ENCODE measurements around the gene C19orf67. TPM values are rescaled to one million over a fixed set of nuclear protein-coding genes. Genes with fewer than 3 reads are reported as not detected.

The C19orf67 gene
- total and polyA plus RNA-seq, 10 donors: 4.9 TPM; not detected in 9

DNA sequence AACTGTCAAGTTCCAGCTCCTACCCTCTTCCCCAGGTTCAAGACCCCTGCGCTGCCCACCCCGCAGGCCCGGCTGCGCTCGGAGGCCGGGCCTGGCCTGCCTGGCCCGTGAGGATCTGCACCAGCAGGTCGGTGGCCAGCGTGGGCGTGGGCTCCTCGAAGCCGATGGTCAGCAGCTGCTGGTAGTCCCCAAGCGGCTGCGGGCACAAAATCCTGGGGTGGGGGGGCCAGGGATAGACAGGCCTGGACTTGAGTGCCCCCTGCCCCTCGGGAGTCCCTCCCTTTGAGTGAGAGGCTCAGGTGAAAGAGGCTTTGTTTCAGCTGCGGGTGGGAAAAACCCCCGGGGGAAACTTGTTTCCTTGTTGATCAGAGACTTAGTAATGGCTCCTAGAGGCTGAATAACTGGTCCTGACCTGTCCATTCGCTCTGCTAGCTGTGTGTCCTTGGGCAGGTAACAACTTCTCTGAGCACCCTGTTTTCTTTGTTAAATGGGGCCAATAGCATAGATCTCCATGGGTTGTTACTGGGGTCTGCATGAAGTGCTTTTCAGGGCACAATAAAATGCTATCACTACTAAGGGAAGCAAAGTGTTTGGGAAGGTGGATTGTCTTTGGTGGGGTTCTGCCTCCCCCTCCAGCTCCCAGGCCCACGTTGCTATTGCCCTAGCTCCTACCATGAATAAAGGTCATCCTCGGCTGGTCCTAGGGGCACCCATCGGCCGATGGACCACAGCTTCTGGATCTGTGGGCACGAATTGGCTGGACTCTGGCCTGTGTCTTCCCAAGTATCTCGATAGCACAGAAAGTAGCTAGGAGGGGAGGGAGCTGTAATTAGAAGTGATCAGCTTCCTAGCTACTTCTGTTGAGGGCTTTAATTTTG, 3.5 kb downstream of the C19orf67 start:
- 23 to 34% (median 26%) methylated on average over 17 to 24 of the region's 24 CpGs for WGBS, 5 donors
- H3K4me1 ChIP-seq: peaks cover 7 to 59% (median 31%) of the 10 kb centered on the region in 6 donors
- intact Hi-C loops (cut with DNase I; ENCODE audit: low total_unique reads): loop anchor here (10.0 kb wide), 1 partner anchor 53 kb away; the partner anchor contains the start of gene ASF1B
- peak overlapping the region; percentile 85 to 96 (median 92) for H3K27ac ChIP-seq
- peak overlapping the region; percentile 66 to 77 (median 70) for H3K4me3 ChIP-seq
- TF ChIP-seq, protein P1, sequence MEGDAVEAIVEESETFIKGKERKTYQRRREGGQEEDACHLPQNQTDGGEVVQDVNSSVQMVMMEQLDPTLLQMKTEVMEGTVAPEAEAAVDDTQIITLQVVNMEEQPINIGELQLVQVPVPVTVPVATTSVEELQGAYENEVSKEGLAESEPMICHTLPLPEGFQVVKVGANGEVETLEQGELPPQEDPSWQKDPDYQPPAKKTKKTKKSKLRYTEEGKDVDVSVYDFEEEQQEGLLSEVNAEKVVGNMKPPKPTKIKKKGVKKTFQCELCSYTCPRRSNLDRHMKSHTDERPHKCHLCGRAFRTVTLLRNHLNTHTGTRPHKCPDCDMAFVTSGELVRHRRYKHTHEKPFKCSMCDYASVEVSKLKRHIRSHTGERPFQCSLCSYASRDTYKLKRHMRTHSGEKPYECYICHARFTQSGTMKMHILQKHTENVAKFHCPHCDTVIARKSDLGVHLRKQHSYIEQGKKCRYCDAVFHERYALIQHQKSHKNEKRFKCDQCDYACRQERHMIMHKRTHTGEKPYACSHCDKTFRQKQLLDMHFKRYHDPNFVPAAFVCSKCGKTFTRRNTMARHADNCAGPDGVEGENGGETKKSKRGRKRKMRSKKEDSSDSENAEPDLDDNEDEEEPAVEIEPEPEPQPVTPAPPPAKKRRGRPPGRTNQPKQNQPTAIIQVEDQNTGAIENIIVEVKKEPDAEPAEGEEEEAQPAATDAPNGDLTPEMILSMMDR (IDR thresholded peaks at IDR 0.05 in 8 of 11, conservative IDR thresholded peaks at IDR 0.05 in 3 of 11): no peak
- TF ChIP-seq POLR2A (IDR thresholded peaks at IDR 0.05): no peak
- TF ChIP-seq POLR2AphosphoS5 (IDR thresholded peaks at IDR 0.05): peak in 1 of 3 donors; percentile 63
- no peak for DNase-seq
- no peaks in the 10 kb centered on the region for H3K27me3 ChIP-seq (replicated peaks in 1 of 7)
- peaks cover 0 to 4% (median 0%) of the 10 kb centered on the region in 6 donors for H3K36me3 ChIP-seq
- no peaks in the 10 kb centered on the region for H3K9me3 ChIP-seq

DNA sequence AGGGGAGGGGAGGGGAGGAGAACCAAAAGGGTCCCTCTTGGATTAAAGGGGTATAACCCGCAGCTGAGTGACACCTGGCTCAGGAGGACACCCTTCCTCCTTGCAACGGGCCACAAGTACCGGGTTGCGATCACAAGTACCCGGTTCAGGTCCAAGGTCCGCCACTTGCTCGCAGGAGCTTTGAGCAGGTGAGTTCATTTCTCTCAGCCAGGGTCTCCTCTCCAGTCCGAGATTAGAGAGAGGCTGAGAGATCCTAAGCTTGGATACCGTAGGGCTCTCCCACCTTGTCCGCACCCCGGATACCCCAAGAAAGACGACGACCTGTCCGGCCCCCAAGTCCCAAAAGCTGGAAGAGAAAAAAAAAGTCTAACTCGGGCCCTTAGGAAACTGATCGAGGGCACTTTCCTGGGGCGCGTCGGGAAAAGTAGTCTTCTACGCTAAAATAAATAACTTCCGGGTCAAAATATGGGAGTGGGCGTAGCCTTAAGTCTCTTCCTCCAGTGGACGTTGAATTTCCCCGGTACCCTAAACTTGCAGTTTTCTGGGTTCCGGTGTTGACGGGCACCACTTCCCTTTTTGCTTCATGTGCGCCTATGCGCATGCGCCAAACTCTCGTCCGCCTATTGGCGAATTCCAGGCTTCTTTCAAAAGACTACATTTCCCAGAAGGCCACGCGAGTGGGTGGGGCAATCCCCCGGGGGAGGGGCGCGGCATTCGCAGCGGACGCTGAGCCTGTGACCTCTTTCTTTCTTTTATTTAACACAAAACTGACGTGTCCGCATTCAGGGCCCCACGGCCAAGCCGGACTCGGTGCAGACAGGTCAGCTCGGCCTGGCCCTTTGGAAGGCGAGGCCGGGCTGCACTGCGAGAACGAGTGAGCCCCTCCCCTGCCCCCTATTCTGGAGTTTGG, 4.4 kb downstream of the C19orf67 start:
- WGBS, 5 donors: 0 to 1% (median 0%) methylated on average over 49 to 50 of the region's 50 CpGs
- no peaks in the 10 kb centered on the region for H3K27me3 ChIP-seq (replicated peaks in 1 of 7)
- TF ChIP-seq, protein P1 (IDR thresholded peaks at IDR 0.05 in 8 of 11, conservative IDR thresholded peaks at IDR 0.05 in 3 of 11): peak in 3 of 11 experiments; percentile 7 to 44 (median 20)
- TF ChIP-seq POLR2A (IDR thresholded peaks at IDR 0.05) (peak in 1 of 3 donors; percentile 74), POLR2AphosphoS5 (IDR thresholded peaks at IDR 0.05) (peak; percentile 91 to 93 (median 92))
- intact Hi-C loops (cut with DNase I; ENCODE audit: low total_unique reads): loop anchor here (10.0 kb wide), 1 partner anchor 54 kb away; the partner anchor contains the start of gene ASF1B
- H3K36me3 ChIP-seq: peaks cover 0 to 4% (median 0%) of the 10 kb centered on the region in 6 donors
- H3K9me3 ChIP-seq: no peaks in the 10 kb centered on the region
- peak overlapping the region; percentile 66 to 77 (median 70) for H3K4me3 ChIP-seq
- DNase-seq: peak; percentile 97
- H3K27ac ChIP-seq: peak overlapping the region; percentile 85 to 96 (median 92)
- peaks cover 7 to 66% (median 32%) of the 10 kb centered on the region in 6 donors for H3K4me1 ChIP-seq

DNA sequence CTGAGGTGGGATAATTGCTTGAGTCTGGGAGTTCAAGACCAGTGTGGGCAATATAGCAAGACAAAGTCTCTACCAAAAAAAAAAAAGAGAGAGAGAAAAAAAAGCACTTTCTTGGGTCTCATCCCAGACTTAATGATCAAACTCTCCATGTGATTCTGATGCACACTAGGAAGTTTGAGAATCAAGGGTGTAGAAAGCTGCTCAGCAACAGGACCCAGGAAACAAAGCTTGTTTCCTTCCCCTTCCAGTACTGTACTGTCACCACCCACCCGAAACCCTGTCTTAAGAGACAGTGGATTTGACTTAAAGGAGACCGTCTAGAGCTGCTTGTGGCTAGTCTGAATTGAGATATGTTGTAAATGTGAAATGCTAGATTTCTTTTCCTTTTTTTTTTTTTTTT, 7.2 kb downstream of the C19orf67 start:
- intact Hi-C loops (cut with DNase I; ENCODE audit: low total_unique reads): no loop called here
- peaks cover 0 to 10% (median 0%) of the 10 kb centered on the region in 7 donors for H3K27me3 ChIP-seq (replicated peaks in 1 of 7)
- no peak overlapping the region for H3K4me3 ChIP-seq
- peaks cover 26 to 89% (median 55%) of the 10 kb centered on the region in 6 donors for H3K4me1 ChIP-seq
- no peak for TF ChIP-seq POLR2AphosphoS5 (IDR thresholded peaks at IDR 0.05)
- no peak for TF ChIP-seq POLR2A (IDR thresholded peaks at IDR 0.05)
- TF ChIP-seq, protein P1 (IDR thresholded peaks at IDR 0.05 in 8 of 11, conservative IDR thresholded peaks at IDR 0.05 in 3 of 11): no peak
- whole genome bisulfite sequencing, 5 donors: 34 to 57% (median 44%) methylated on average over 2 of the region's 2 CpGs
- H3K9me3 ChIP-seq: no peaks in the 10 kb centered on the region
- DNase-seq: no peak
- H3K36me3 ChIP-seq: no peaks in the 10 kb centered on the region
- peak overlapping the region in 4 of 8 donors; percentile 49 to 90 (median 56) for H3K27ac ChIP-seq

Data from spleen (tissue), 11 donors.